GM21360 (cell line): ENCODE results near the gene FITM1.
A peak's percentile ranks its signal among the peaks of the same experiment; 100 is the strongest.

Experiments used
- ATAC-seq: cut with Tn5 transposase; IDR thresholded peaks from one replicate; pipeline ENCODE4 v1.9.1; 2021; ENCODE audit warnings: mild to moderate bottlenecking, moderate library complexity; ENCODE audit not compliant: unreplicated experiment

FITM1 gene, protein sequence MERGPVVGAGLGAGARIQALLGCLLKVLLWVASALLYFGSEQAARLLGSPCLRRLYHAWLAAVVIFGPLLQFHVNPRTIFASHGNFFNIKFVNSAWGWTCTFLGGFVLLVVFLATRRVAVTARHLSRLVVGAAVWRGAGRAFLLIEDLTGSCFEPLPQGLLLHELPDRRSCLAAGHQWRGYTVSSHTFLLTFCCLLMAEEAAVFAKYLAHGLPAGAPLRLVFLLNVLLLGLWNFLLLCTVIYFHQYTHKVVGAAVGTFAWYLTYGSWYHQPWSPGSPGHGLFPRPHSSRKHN

DNA sequence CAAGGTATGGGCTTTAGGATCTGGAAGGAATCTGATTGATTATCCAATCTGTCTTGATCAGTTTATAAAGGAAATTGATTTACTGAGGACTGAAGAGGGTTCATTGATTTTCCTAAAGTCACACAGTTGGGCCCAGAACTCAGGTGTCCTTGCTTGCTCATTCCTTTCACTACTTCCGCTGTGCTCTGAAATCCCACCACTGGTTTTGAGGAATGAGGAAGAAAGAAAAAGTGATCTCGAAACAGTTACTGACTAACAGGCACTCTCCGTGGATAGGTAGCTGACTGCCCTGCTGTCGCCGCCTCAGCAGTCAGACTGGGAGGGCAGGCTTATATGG is at the start of gene FITM1:
FITM1 (plus strand) TSS at position 280 of the 337 bp plus-strand sequence. CDS start 905 bp downstream, outside the sequence.
- ATAC-seq = no peak

DNA sequence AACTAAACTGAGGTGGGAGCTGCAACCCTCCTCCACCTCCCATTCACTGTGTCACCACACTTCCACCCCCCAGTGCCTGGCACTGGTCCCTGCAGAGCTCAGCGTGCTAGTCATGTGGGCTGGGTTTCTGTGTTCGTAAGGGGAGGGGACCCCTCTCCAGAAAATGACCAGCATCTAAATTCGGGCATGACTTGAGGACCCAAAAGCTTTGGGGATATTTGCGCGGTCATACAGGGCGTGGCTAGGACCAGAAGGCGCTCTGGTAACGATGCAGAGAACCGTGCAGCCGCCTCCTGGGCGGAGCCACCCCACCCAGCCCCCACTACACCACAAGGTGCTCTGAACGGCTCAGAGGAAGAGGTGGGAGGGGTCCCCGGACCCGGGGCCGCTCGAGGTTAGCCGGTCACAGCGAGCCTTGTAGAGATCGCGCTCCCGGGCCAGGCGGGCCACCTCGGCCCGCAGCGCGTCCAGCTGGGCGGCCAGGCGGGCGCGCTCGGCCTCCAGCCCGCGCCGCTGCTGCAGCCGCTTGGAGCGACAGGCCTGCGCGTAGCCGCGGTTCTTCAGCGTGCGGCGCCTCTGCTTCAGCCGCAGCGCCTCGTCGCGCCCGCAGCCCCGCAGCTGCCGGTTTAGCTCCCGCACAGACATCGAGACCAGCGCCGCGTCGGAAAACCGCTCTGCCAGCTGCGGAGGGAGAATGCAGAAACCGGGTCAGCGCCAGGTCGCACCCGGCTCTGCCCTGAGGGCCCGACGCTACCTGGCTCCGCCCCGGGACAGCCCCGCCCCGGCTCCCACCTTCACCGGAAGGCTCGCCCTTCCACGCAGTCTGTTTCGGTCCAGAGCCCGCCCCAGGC is 49.3 kb upstream of the FITM1 start:
- peak; percentile 85 for ATAC-seq

DNA sequence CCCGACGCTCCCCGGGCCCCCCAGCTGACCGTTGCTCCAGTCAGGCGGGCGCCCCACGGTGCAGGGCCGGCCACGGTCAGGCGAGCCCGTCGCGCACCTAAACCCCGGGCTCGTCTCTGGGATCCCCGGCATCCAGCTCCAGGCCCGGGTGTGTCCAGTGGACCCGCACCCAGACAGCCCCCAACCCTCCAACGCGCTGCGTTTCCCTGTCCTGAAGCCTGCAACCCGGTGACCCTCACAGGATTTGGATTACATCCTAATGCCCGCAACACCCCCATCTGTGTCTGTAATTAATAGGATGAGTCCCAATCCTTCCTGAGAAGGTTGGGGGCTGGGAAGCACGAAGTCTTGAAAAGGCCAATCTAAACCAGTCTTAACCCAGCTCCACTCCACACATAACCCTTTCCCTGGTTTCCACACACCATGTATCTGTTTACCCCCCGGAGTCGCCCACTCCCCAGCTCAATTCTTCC is 48.7 kb upstream of the FITM1 start:
- ATAC-seq = no peak

DNA sequence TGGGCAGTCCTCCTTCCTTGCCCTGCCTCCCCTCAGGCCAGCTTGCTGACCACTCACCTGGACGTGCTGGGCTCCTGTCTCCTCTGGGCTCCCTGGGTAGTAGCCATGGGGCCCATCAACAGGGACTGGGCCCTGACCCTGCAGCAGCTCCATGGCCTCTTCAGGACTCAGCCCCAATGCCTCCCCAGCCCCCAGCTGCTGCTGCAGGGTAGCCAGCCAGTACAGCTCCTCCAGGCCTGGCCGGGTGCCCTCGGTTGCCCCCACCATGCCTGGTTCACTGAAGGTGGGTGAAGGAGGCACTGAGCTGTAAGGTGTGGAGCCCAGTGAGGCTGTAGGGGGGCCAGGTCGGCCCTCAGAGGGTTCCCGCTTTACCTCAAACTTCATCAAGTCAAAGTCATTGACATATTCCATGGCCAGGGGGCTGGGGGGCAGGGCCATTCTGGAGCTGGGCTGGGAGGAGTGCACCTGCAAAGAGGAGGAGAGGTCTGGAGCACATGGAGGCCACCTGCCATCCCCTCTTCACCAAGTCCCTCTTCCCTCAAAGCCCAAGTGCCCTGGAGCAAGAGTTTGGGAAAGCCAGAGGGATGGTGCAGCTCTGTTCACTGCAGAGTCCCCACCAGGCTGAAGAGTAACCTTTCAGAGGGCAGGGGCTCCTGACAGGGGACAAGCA is 47.9 kb upstream of the FITM1 start:
- no peak for ATAC-seq

DNA sequence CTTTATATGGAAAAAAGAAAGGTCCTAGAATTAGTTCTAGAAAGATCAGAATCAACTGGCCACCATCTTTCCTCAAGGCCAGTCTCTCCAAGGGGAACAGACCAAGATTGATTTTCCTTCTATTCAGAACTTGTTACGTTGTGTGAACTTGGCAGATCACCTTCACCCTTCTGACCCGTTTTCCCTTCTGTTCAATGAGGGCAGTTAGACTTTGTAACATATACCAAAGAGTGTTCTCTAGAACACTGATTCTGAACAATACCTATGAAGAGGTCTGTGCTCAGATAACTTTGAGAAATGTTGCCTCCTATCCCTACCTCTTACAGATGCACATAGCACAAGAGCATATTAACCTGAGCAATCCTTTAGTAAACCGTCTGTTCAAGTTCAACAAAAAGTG is 47.0 kb upstream of the FITM1 start:
- no peak for ATAC-seq

DNA sequence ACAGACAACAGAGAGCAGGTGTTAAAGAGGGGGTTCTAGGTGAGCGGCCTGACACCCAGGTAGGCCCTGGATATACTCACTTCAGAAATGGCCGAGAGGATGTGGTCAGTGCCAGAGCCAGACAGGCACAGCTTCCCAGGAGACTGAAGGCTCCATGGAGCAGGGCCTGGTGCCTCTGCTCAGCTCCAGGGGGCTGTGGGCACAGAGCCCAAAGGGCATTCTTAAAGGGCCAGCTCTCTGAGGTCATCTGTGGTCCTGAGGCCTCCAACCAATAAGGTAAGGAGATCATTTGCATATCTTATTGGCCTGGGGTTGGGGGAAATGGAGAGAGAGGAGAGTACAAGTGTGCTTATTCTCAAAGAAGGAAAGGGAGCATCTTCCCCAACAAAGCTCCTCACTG is 46.0 kb upstream of the FITM1 start:
- ATAC-seq = no peak

DNA sequence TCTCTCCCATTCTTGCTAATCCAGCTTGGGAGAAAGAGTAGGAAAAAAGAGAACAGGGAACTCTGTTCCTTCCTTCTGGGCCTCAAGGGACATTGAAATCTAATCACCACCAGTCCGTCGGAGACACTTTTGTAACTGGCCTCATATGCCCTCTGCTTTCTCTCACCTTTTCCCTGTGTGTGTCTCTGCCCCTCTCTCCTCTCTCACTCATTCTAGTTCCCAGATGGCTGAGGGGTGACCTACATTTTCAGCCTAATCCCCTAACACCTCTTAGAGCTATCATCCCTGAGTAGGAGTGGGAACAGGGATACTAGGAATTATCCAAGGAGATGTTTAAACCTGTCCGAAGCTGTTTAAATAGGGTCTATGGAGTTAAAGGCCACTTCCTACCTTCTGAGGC is 45.2 kb upstream of the FITM1 start:
- ATAC-seq = no peak

DNA sequence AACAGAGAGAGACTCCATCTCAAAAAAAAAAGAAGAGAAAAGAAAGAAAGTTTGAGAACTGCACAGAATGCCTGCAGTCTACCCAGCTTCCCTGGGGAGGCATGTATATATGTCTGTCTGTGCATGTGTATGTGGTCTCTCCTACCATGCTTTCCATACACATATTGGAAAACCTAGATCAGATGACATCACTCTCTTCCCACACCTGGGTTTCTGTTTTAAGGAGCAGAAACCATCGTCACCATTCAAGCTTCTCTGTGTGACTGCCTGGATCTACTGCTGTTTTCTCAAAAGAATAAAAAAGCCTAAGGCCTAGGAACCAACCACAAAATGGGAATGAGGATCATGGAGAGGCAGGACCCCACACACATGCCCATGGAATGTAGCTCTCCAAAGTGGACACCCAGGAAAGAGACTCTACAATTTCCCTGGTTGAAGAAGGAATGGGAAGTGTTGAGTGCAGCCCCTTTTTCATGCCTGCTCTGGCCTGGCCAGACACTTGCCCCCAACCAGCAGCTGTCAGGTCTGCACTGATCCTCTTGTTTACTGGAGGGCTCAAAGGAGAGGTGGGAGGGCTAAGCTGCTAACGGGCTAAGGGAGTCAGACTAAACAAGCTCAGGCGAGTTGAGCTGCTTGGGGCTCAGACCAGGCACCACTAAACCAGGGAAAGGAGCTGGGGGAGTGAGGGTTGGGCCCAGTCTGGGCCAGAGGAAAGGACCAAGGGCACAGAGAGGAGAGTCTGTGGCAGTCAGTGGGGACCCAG is 44.1 kb upstream of the FITM1 start:
- no peak for ATAC-seq

DNA sequence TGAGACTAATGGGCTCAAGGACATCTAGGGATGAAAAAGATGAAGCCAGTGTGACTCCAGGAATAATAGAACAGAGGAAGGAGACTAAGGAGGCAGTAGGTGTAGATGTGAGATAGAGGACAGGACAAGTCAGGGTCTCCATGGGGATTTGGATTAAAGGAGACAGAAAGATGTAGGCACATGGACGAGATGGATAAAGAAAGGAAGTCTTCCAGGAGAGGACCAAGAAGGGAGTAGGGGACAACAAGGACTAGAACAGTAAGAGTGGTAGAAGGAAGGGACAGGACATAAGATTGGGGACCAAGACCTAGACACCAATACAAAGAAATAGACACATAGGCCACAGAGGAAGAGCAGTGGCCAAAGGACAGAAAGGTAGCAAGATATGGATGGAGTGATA is 43.5 kb upstream of the FITM1 start:
- no peak for ATAC-seq

DNA sequence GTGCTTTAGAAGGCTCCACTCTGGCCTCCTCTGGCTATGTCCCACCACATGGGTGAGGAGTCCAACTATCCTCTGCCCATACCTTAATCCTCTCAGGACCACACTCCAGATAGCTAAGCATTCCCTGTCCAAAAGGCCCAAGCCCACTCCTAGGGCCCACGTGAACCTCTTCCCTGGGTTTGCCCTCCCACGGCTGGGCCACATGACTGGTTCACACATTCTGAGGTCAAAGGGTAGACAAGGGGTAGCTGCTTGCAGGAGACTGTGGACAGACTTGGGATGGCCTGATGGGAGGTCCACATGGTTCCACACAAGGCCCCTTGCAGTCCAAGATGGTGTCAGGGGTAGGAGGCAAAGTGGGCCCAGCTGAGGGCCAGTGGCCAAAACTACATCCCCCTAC is 42.4 kb upstream of the FITM1 start:
- ATAC-seq = no peak

DNA sequence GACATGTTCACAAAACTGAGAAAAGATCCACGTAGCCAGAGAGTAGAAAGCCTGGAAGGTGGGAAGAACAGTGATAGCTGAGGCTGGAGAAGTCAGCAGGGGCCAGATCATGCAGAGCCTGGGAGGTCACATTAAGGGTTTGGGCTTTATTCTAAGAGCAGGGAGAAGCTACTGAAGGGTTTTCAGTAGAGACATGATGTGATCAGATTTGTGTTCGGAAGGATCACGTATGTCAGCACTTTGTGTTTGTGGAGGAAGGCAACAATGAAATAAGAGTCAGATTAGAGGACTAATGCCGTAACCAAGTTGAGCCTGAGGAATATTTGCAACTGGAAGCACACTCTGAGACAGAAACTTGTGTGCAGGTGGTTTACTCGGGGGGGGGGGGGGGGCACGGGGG is 40.6 kb upstream of the FITM1 start:
- ATAC-seq = no peak

DNA sequence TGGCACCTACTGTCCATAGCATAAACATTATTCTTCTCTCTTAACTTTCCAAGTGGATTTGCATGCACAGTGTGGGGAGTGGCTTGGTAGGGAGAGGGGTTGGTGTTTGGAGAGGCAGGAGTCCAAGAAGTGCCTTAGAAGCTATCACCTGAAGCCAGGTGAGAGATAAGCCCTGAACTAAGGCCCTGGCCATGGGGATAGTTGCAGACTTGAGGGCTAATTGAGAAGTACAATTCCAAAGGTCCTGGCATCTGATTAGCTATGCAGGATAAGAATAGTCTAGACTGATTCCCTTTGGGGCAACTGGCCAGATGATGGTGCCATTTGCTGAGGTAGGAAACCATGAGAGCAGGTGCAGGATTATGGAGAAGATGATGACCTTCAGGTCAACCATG is 38.4 kb upstream of the FITM1 start:
- ATAC-seq = no peak

DNA sequence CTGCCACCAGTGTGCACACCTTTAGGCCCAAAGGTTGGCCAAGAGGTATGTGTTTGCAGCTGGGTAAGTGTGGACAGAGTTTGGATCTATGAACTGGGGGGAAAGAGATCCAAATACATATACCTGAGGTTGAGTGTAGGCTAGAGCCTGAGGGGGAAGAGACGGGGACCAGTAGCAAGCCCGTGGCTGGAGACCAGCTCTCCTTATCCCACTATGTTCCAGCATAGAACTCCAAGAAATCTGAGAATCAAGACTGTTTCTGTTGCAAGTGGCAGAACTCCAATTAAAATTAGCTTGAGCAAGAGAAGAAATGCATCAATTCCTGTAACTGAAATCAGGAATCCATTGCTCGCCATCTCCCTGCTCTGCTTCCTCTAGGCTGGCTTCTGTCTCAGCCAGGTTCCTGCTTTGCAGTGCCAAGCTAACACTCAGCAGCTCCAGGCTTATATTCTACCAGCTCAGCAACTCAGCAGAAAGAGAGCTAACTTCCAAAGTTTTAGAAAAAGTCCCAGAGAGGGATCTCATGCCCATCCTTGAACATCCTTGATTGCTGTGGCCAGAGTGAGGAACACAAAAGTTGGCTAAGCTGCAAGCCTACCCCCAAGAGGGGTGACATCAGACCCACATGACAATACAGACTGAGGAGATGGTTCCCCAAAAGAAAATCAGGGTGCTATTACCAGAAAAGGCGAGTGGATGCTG is 37.8 kb upstream of the FITM1 start:
- no peak for ATAC-seq

DNA sequence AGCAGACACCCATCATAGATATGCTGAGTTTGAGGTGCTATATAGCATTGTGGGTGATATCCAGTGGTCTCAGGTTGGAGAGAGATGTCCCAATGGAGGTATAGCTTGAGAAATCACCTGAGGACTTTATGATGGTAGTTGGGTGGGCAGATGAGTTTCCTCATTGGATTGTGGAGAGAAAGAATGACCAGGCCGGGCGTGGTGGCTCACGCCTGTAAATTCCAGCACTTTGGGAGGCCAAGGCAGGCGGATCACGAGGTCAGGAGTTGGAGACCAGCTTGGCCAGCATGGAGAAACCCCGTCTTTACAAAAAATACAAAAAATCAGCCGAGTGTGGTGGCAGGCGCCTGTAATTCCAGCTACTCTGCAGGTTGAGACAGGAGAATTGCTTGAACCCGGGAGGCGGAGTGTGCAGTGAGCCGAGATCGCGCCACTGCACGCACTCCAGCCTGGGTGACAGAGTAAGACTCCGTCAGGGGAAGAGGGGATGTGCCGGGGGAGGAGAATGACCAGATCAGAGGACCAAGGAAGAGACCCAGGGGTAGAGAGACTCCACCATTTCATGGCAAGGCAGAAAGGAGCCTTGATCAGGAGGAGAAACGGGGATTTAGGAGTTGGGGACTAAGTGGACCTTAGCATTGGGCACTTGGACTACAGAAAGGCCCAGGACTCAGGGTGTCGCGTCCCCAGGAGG is 37.1 kb upstream of the FITM1 start:
- ATAC-seq = no peak

DNA sequence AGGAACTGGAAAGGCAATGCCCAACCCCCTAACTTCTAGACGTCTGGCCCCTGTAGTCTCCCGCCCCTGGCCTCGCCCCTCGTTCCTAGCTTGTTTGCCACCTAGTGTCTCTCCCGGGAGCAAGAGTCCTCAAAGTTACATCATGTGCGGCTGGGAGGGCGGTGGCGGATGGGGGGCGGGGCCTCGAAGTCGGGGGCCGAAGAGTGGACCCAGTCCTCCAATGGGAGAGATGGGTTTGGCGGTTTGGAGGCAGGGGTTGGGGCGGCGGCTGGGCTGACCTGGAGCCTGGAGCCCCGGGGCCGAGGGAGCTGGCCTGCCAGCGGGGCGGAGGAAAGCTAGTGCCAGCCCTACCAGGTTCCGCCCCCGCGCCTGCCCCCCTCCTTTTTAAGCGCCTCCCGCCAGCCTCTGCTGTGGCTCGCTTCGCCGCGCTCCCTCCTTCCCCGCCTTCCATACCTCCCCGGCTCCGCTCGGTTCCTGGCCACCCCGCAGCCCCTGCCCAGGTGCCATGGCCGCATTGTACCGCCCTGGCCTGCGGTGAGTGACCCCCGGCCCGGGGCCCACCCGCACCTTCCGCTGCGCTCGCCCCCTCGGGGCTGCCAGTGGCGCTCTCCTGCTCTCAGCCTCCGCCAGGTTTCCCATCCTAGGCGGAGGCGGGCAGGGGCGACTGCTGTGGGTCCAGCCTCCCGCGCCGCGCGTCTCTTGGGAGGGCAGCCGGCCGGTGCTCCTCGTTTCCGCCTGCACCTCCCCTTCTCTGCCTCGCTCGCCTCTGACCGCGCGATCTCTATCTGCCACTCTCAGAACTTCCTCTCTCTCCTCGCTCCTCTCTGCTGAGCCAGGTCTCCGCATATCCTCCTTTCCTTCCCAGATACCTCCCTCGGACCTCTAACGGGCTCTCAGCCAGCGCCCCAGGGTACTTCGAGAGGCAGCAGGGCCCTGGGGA is 36.3 kb upstream of the FITM1 start, which contains the start of gene PCK2:
PCK2 (plus strand) TSS at position 411 of the 940 bp plus-strand sequence; CDS start at position 506, 95 bp downstream.
- ATAC-seq = peak; percentile 52

DNA sequence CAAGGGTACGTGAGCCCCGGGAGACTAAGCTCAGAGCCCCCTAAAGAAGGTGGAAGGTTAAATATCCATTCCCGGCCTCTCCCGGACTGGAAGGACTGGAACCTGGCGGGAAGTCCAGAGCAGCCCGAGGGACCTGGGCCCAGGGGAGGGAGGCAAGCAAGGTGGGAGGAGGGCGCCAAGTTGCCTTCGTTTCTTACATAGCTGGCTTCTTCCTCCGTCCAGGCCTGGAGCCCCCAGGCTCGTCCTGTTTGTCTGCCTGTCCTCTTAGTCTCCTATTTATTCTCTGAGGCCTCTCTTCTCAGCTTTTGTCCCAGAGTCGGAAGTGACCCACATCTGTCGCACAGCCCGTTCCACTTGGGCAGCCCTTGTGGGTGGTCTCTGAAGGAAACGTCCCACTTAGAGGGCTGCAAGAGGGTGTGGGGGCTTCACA is 35.6 kb upstream of the FITM1 start:
- ATAC-seq = no peak

DNA sequence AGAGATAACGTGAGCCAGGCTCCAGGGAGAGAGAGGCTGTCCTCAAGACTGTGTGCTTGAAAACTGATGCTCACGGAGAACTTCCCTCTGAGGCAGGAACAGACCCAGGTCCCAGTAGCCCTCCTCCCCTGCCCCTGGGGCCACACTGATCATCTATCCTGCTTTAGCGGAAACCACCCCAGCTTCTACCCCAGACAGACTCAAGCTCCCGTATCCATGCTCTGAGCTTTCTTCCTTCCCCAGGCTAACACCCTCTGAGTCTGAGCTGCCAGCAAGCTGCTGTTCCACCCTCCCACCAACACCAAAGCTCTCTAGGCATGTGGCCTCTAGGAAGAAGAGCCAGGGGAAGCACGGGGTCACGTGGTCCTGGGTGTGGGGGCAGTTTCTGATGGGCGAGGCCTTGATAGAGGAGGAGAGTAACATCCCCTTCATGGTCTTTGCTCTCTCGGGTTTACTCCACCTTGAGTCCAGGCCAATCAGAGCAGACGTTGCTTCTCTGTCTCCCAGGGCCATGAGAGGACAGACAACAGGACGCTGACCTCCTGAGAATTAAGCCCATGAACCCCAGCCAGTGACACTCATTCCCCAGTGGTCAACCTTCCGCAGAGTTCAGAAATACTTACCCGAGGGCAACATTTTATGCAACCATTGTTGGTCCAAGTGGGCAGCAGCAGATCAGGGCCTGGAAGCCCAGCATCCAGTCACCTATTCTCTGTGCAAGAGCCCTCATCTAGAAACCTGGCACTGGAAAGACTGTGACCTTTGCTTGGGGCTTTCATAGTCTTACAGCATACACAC is 35.0 kb upstream of the FITM1 start:
- ATAC-seq = peak; percentile 63
